ENCODE measurements around the gene PARD3B.

DNA sequence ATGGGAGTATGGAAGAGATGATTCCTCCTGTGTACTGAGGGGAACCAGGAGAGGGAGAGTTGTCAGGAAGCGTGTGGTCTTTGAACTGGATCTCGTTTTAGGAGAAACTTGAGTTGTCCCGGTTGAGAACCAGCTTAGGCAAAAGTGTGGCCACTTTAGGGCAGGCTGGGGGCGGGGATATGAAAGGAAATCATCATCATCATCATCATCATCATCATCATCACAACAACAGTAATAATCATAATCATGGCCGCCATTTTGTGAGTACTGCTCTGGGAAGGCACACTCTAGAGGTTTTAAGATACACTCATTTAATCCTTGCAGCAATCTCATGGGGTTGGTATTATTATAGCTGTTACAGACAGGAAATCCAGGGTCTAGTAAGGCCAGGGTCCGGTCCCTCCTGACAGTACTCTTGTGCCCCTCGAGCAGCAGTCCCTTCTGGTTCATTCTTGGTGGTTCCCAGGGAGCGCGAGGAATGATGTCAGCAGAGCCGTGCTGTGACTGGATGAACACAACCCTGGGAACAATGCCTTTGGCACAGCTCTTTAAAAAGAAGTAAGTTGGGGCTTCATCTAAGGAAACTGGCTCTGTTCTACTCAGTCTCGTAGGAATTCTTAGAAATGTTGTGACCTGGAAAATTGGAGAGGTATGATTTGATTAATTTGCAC lies 33.8 kb downstream of the PARD3B start:
- TF ChIP-seq POLR2A (IDR thresholded peaks at IDR 0.05; ENCODE audit: extremely low read depth, insufficient read length) = no peak
- TF ChIP-seq, protein P1, sequence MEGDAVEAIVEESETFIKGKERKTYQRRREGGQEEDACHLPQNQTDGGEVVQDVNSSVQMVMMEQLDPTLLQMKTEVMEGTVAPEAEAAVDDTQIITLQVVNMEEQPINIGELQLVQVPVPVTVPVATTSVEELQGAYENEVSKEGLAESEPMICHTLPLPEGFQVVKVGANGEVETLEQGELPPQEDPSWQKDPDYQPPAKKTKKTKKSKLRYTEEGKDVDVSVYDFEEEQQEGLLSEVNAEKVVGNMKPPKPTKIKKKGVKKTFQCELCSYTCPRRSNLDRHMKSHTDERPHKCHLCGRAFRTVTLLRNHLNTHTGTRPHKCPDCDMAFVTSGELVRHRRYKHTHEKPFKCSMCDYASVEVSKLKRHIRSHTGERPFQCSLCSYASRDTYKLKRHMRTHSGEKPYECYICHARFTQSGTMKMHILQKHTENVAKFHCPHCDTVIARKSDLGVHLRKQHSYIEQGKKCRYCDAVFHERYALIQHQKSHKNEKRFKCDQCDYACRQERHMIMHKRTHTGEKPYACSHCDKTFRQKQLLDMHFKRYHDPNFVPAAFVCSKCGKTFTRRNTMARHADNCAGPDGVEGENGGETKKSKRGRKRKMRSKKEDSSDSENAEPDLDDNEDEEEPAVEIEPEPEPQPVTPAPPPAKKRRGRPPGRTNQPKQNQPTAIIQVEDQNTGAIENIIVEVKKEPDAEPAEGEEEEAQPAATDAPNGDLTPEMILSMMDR (IDR thresholded peaks at IDR 0.05; ENCODE audit: low read depth, low read length) = no peak
